GM10847 (cell line): ENCODE data around the gene SPATA2L.

ENCODE experiments used
- POLR2A ChIP-seq: IDR thresholded peaks from 2 replicates; pipeline ENCODE4 v1.6.1; 2011; ENCODE audit not compliant: insufficient read length; ENCODE audit errors: extremely low read depth

SPATA2L gene

GRCh38 chr16:89657442-89658220 is 43.9 kb downstream of the SPATA2L start, which contains the start of the genes CHMP1A and SPATA33:
CHMP1A (minus strand) TSS chr16:89657708; CDS start chr16:89657588, 120 bp downstream.
SPATA33 (plus strand) TSS chr16:89657836; CDS start chr16:89657912, 76 bp downstream.
- TF ChIP-seq POLR2A, result peak; percentile 89

- no peak for TF ChIP-seq POLR2A
Measured at GRCh38 chr16:89656435-89657121, 44.9 kb downstream of the SPATA2L start.

GRCh38 chr16:89655062-89655643 is 46.4 kb downstream of the SPATA2L start:
- TF ChIP-seq POLR2A, result no peak

- no peak for TF ChIP-seq POLR2A
Measured at GRCh38 chr16:89653656-89654295, 47.7 kb downstream of the SPATA2L start.

- no peak for TF ChIP-seq POLR2A
Measured at GRCh38 chr16:89651584-89651983, 49.9 kb downstream of the SPATA2L start.

- no peak for TF ChIP-seq POLR2A
Measured at GRCh38 chr16:89646906-89647305, 54.6 kb downstream of the SPATA2L start.
